Tibial nerve (tissue), 3 donors: Measurements from ENCODE around the gene MYD88.

Experiments
- CTCF ChIP-seq, 5 experiments: fragments of 200-600 bp in 3 of 5; fragments of 450-650 bp in 2 of 5; sonication (generic) in 3 of 5; IDR thresholded peaks; one replicate each; pipeline ENCODE4 v1.5.1; 2016 to 2019; ENCODE audit warnings: antibody characterized with exemption in 5 of 5, mild to moderate bottlenecking in 3 of 5, moderate library complexity in 2 of 5
- POLR2A ChIP-seq, 2 donors: fragments of 450-650 bp; IDR thresholded peaks; one replicate each; pipeline ENCODE4 v1.6.1; 2017; ENCODE audit warnings: antibody characterized with exemption in 2 of 2, mild to moderate bottlenecking in 2 of 2, moderate library complexity in 2 of 2

- TF ChIP-seq CTCF (IDR thresholded peaks at IDR 0.05) (no peak), POLR2A (IDR thresholded peaks at IDR 0.05) (no peak)
These were observed 12.9 kb upstream of the MYD88 start for GRCh38 chr3:38125305-38126120.
